NCI-H1417 treated with DMSO at 0.1 percent for 48 hours (cell line): Measurements from ENCODE around the gene SAC3D1.
A peak's percentile ranks its signal among the peaks of the same experiment; 100 is the strongest.
"Not testable (repeated sequence)": the region's sequence is repeated elsewhere in the genome, so short reads cannot be mapped to it uniquely, and the experiment has no call there.

Source experiments
- DNase-seq: peaks from one replicate; lab custom pipeline; 2025; lab: John Stamatoyannopoulos, UW

The SAC3D1 gene

DNA sequence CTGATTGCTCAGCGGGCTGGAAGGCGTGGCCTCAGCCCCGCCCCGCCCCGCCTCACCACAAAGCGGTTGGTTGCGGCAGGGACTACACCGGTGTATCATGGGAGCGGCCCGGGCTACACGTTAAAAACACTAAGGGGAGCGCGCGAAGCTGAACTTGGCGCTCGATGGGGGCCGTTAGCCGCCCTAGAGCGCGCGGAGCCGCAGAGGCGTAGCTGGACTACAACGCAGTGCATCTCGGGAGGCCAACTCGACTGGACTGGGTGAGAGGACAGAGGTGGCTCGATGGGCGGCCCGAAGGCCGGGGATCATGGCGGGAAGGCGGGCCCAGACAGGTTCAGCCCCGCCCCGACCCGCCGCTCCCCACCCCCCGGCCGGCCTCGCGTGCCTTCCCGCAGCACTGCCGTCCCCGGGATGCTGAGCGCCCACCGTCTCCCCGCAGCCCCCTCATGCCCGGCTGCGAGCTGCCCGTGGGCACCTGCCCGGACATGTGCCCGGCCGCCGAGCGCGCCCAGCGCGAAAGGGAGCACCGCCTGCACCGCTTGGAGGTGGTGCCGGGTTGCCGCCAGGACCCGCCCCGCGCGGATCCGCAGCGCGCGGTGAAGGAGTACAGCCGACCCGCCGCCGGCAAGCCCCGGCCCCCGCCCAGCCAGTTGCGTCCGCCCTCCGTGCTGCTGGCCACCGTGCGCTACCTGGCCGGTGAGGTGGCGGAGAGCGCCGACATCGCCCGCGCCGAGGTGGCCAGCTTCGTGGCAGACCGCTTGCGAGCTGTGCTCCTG lies at the start of gene SAC3D1:
Gene SAC3D1, plus strand, starts transcription at position 364 of the 776 bp plus-strand sequence. Its CDS starts 83 bp downstream, at position 447.
- peak; percentile 94 for DNase-seq

DNA sequence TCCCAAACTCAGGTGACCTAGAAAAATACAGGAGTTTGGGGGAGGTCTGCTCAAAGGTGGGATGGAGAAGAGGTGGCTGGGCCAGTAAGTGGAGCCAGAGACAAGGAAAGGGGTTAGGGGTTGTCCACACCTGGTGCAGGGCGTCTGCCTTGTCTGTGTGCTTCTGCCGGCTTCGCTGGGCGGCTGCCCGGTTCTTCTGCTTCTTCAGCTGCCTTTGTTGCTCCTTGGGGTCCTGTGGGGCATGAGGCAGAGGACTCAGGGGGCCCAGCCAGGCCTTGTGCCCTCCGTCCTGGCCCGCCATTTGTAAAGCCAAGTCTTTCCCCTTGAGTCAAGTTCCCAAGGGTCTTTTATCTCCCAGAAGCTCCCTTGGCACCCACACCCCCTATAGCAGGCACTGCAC lies 46.7 kb upstream of the SAC3D1 start:
- DNase-seq = no peak

DNA sequence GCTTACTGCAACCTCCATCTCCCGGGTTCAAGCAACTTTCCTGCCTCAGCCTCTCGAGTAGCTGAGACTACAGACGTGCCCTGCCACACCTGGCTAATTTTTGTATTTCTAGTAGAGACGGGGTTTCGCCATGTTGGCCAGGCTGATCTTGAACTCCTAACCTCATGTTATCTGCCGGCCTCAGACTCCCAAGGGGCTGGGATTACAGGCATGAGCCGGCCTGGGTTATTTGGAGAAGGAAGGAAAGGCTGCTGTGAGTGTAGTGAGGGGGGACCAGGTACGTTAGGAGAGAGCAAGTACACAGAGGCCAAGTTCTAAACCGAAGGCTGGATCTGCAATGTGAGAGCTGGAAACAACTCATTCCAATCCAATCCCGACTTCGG lies 44.7 kb upstream of the SAC3D1 start:
- no peak for DNase-seq

DNA sequence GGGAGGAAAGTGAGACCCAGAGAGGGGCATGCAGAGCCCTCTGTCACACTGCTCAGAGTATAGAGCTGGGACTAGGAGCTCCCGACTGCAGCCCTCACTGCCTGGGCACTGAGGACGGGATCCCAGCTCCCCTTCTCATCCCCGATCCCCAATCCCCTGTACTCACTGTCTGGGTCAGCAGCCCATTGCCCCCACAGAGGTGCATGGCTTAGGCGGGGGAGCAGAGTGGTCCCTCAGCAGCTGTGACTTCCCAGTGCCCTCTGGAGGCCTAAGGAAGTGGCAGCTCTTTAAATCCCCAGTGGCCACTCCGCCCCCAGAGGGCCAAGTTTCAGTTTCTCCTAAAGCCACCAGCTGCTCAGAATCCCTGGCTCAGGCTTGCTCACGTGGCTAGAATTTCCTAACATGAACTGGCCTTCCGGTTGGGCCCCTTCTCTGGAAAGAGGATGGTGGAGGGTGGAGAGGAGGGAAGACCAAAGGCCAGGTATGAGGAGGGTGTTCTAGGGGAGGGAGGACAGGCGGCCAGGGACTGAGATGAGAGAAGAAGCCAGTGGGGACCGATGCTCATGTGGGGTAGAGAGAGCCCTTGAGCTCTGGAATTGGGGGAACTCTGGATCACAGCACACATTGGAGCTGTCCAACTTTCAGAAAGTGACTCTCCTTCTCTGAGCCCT lies 44.2 kb upstream of the SAC3D1 start, which contains the start of gene BATF2:
Gene BATF2, minus strand, starts transcription at position 262 of the 671 bp plus-strand sequence. Its CDS starts 57 bp downstream, at position 205.
- DNase-seq = no peak

DNA sequence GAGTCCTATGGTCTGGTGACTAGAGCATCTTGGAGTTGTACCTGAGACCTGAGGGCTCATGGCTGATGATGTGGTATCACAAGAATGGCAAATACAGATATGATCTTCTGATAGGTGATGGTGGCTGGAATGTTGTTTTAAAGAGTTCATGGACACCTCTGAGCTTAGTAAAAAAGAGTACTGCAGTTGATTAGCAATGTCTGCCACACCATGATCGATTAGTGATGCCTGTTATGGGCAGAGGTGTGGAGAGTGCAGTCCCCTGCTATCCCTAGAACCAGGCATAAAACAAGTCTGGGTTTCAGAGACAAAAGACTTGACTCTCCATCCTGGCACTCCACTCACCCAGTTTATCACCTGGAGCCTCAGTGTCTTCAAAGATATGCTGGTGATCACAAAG lies 42.9 kb upstream of the SAC3D1 start:
- no peak for DNase-seq

DNA sequence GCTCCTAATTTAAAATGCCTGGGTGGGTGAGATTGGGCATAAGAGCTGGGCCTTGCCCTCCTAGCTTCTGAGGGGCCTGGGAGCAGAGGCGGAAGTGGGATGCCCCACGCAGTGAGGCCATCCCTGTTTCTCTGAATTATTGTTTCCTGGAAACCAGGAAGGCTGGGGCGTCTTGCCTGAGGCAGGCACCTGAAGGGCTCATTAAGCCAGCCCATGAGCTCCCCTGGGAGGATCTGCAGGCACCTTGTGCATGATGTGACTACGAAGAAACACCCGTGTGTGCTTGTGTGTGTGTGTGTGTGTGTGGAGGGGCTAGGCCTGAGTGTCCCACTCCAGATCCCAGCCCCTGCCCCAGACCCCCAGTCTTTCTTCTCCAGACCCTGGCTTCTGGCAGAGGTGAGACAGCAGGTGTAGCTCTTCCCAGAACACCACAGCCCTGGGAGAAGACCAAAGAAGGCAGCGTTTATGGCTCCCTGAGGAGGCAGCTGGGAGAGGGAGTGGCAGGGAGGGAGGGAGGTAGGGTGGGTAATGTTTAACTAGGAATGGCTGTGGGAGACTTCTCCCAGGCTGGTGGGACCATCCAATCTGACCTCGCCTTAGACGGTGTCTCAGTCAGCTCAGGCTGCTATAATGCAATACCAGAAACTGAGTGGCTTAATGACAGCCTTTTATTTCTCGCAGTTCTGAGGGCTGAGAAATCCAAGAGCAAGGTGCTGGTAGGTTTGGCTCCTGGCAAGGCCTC lies 42.1 kb upstream of the SAC3D1 start:
- DNase-seq = no peak

DNA sequence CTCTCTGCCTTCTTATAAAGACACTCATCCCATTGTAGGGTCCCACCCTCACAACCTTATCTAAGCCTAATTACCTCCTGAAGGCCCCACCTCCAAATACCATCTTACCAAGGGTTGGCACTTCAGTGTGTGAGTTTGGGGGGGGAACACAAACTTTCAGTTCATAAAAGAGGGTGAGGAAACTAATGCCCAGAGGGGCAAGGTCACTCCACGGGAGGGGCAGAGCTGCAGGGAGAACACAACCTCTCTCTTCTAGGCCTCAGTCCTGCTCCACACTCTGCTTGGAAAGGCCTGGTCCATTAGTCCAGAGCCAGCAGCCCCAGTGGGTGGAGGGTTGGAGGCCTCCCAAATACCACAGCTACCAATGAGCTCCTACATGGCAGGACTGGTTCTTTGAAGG lies 41.5 kb upstream of the SAC3D1 start:
- no peak for DNase-seq

DNA sequence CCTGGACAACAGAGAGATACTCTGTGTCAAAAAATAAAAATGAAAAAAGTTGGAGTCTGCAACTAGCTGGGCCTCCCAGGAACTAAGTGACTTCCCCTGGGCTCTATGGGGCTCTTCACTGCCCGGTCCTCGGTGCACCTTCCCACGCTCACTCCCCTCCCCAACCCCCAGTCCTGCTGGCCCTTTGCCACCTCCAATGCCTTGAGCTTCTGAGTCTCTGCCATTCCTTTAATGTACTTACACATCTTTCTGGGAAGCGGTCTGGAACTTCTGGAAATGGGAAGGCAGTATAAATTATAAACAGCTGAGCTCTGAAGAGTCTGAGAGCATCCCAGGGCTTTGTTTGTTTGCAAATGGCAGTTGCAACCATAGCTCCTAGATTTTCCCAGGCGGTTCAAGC lies 38.3 kb upstream of the SAC3D1 start:
- DNase-seq = no peak

DNA sequence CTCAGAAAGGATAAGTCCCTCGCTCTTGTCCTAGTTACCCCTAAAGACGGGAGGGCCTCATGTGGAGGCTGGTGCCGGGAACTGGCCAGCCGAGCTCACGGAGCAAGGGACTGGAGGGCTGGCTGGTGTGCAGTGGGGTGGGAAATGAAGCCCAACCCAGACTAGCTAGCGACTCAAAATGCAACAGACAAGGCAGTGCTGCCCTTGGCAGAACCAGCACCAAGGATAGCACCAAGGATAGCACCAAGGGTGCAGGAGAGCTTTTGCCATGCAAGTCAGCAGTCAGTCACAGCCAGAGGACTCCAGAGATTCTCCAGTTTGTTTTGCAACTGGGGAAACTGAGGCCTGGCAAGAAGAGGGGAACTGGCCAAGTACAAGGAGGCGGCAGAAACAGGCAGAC lies 37.7 kb upstream of the SAC3D1 start:
- DNase-seq = no peak

DNA sequence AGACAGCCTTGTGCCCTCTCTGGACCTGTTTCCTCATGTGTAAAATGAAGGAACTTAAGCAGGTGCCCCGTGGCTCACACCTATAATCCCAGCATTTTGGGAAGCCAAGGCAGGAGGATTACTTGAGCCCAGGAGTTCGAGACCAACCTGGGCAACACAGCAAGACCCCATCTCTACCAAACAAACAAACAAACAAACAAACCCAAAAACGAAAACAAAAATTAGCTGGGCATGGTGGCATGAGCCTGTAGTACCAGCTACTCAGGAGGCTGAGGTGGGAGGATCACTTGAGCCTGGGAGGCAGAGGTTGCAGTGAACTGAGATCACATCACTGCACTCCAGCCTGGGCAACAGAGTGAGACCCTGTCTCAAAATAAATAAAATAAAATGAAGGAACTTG lies 37.0 kb upstream of the SAC3D1 start:
- DNase-seq = not testable (repeated sequence)

DNA sequence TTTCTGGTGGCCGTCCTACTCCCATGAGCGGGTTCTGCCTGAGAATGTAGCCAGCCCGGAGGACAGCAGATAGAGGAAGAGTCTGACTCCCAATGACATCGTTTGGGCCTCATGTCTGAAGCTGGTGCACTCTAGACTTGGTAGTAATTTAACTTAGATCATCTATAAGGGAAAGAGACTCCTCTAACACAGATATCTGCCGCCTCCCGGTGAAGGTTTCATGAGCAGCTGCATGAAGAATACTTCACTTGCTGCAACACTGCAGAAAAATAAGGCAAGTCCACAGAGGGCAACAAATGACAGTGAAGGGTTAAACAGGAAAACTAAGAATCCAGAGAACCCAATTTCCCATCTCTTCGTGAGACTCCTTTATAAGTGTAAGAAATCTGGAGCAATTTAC lies 33.0 kb upstream of the SAC3D1 start:
- DNase-seq = no peak

DNA sequence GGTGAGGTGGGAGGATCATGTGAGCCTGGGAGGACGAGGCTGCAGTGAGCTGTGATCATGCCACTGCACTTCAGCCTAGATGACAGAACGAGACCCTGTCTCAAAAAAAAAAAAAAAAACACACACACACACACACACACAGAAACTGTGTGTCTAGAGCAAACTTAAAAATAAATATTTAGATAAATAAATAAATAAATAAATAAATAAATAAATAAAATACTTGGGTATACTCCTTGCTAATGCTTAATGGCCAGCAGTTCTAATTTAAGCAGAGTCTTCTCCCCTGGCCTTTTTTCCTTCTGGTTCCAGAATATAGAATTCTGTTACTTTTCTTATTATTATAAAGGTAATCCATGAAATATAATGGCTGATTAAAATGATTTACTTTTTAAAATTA lies 32.1 kb upstream of the SAC3D1 start:
- DNase-seq = no peak

DNA sequence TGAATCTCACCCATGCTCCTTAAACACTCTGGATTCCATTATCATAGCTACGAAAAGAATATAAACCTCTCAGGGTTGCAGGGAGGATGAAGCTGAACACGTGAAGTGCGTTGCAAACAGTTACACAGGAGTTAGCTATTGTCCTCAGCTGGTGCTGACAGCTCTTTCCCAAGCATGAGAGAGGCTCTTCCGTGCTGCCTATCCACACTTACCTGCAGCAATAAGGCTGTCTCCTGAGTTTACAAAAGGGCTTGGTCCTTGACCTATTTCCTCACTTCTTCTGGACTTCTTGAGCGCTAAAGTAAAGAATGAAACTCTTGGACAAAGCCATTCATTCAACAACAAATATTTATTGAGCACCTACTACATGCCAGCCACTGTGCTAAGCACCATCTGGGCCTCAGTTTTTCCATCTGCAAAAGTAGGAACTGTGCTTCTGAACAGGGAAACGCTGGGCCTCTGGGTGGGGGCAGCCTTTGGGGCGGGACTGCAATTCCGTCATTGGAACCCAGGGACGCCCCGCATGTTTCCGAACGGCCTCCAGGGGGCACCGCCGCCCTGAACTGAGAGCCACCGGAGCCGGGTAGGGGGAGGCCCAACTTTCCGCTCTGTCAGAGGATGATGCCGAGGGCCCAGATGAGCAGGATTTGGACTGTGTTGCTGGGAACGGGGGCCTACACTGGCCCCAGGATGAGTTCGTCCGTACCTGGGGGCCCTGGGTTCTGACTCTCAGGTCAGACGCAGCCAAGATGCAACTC lies 27.7 kb upstream of the SAC3D1 start:
- DNase-seq = peak; percentile 39

DNA sequence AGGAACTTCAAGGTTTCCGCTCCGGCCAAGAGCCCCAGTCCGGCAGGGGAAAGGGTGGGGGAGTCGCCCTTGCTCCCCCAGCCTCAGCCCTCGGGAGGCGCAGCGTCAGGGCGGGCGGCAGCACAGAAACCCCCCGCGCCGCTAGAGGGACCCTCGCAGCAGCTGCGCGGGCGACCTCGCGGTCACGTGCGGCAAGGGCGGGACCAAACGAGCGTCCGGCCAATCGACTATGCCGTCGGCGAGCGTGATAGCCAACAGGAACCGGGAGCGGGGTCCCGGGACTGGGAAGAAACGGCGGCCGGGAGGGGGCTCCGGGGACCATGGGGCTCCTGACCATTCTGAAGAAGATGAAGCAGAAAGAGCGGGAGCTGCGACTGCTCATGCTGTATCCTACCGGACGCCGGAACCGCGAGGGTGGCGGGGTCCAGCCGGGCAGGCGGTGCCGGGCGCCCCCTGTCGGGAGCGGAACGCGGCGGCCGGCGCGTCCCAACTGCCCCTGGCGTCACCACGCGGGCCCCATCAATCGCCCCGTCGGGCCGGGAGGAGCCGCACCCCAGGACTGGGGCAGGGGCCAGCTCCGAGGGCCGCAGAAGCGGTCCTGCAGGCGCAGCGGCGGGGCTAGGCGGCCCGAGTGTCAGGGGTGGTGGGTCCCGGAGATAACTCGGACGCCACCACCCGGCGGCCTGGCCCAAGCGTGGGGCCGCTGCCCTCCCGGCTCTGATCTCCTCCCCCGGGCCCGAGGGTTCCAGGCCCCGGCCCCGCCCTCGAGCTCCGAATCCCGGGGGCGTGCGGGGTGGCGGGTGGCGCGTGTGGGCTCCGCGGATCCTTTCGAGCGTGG lies 26.9 kb upstream of the SAC3D1 start, which contains the start of gene ARL2:
Gene ARL2, plus strand, starts transcription at position 273 of the 838 bp plus-strand sequence. Its CDS starts 48 bp downstream, at position 321.
- DNase-seq = peak; percentile 58

DNA sequence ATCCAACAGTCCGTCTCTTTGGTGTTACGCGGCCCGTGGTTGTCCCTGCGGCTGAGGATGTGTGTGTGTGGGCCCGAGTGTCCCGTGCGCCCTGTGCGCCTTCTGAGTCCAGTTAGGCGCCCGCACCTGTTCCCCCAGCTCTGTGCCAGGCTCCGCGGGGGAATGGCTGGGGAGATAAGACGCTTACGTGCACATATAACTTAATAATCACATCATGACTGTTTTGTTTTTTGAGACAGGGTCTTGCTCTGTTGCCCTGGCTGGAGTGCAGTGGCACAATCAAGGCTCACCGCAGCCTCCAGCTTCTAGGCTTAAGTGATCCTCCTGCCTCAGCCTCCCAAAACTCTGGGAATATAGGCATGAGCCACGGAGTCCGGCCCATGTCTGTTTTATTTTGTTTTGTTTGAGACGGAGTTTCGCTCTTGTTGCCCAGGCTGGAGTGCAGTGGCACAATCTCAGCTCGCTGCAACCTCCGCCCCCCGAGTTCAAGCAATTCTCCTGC lies 26.2 kb upstream of the SAC3D1 start:
- DNase-seq = no peak

DNA sequence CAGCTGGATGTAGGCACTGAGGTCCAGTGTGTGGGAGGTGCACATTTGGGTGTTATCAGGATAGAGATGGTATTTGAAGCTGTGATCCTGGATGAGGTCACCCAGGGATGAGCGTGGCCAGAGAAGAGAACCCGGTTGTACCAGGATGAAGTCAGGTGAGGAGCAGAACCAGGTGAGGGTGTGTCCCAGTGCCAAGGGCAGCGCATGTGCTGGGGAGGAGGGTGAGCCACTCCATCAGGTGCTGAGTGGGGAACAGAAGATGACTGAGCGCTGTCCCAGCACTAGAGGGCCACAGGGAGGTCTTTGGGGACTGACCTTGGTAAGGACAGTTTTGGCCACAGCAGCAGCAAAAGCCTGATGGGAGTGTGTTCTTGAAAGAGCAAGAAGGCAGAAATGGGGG lies 24.3 kb upstream of the SAC3D1 start:
- no peak for DNase-seq

DNA sequence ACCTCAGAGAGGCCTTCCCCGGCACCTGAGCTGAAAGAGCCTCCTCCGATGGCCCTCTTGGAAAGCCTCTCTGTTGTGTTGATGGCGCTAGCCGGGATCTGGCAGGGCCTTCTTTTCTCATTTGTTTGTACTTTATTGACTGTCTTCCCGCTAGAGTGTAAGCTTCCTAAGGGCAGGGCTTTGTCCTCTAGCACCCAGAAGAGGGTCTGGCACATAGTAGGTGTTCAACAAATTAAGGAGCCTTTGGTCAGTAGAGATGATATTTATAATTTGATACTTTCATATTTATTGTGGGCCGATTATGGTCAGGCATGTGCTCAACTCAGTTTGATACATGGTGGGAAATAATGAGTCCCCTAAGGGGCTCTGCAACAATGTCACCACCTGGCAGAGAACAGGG lies 23.1 kb upstream of the SAC3D1 start:
- DNase-seq = no peak

DNA sequence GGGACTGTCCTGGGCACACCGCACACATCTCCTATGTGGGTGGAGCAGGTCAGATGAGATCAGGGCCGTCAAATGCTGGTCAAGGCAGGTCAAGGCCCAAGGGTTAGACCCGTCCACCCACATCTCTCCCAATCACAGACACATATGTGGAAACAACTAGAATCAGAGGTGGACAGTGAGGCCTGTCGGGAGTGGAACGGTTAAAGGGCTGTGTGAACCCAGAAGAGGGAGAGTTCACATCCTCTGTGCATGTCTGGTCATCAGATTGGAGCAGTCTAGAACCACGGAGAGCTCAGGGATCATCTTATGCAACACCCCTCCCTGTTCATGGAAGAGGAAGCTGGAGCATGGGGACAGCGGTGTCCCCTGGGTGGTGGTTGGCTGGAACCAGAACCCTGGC lies 21.2 kb upstream of the SAC3D1 start:
- no peak for DNase-seq

DNA sequence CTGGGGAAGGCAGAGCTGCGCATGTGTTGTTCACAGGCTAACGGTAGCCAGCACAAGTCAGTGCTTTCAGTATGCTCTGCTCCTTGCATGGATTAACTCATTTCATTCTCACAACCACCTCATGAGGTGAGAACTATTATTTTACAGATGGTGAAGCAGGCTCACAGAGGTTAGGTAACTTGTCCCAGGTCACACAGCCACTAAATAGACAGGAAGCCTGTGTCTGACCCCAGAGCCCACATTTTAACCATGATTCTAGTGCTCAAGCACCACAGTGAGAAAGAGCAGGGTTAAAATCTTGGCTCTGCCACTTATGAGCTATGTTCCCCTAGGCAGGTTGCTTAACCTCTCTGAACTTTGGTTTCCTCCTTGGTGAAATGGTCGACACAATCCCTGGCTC lies 20.0 kb upstream of the SAC3D1 start:
- DNase-seq = no peak

DNA sequence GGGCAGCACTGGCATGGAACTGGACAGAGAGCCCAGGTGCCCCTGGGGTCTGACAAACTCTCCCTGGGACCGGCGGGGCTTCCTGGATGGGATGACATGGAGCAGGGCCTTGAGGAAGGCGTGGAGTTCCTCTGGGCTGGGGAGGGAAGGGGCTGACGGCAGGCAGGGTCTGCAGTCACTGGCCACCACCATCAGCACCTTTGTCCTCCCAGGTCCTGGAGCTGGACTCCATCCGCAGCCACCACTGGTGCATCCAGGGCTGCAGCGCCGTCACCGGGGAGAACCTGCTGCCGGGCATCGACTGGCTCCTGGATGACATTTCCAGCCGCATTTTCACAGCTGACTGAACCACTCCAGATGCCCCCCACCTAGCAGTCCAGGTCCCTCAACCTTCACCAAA lies 19.5 kb upstream of the SAC3D1 start:
- no peak for DNase-seq

DNA sequence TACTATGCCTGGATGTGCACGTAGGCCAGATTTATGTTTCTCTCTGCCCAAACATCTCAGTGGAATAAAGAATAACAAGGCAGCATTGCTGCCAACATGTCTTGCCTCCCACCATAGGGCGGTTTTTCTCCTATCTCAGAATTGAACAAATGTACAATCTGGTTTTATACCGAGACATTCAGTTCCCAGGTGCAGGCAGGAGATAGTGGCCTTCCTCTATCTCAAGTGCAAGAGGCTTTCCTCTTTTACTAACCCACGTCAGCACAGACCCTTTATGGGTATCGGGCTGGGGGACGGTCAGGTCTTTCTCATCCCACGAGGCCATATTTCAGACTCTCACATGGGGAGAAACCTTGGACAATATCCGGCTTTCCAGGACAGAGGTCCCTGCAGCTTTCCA lies 17.5 kb upstream of the SAC3D1 start:
- DNase-seq = not testable (repeated sequence)
